GM21529 (cell line): Measurements from ENCODE around the gene KRTAP6-1.

Experiments used
- ATAC-seq: cut with Tn5 transposase; IDR thresholded peaks from one replicate; pipeline ENCODE4 v1.9.1; 2021; ENCODE audit not compliant: unreplicated experiment

KRTAP6-1 gene

DNA sequence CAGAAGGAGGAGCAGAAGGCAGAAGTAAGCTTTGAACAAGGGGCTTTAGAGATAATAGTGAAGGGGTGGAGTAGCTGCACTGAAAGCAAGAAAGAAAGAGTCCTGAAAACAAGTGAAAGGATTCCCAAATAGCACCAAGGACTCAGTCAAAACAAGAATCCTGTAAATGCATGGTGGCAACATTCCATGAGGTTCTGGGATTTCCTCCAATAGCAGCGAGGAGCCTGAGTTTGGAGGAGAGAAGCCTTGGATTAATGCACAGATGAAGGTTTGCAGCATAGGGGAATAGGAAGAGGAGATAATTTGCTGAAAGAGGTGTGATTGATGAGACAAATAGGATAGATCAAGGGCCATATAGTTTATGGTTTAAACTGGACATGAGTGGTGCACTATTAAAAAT, 34.4 kb downstream of the KRTAP6-1 start:
- no peak for ATAC-seq

GRCh38 chr21:30577766-30578165, 36.0 kb downstream of the KRTAP6-1 start:
- ATAC-seq: no peak

DNA sequence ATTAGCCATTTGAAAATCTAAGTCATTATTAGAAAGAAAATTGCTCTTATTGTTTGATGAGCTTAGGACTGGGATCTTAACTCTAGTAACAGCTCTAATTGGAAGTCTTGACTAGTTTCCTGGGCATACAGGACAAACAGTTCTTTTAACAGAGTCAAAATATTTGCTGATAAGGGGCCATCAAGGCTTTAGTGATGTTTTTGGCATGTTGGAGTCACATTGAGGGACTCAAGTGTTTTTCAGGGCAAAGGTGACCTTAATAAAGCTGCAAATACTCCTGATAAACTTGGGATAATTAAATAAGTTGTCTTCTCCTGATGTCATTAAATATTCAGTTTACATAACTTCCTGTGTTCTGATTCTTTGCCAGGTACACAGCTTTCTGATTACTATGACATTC, 46.1 kb downstream of the KRTAP6-1 start:
- ATAC-seq: no peak

- no peak for ATAC-seq
Observed at GRCh38 chr21:30563630-30564029, 50.1 kb downstream of the KRTAP6-1 start.
